ENCODE data around the gene PHKG1. TPM values are rescaled to one million over a fixed set of nuclear protein-coding genes. Genes with fewer than 3 reads are reported as not detected.
"Not testable (repeated sequence)": the region's sequence is repeated elsewhere in the genome, so short reads cannot be mapped to it uniquely, and the experiment has no call there.

The PHKG1 gene
- total RNA-seq, 1 experiment from 2014 or later = 1.2 TPM

DNA sequence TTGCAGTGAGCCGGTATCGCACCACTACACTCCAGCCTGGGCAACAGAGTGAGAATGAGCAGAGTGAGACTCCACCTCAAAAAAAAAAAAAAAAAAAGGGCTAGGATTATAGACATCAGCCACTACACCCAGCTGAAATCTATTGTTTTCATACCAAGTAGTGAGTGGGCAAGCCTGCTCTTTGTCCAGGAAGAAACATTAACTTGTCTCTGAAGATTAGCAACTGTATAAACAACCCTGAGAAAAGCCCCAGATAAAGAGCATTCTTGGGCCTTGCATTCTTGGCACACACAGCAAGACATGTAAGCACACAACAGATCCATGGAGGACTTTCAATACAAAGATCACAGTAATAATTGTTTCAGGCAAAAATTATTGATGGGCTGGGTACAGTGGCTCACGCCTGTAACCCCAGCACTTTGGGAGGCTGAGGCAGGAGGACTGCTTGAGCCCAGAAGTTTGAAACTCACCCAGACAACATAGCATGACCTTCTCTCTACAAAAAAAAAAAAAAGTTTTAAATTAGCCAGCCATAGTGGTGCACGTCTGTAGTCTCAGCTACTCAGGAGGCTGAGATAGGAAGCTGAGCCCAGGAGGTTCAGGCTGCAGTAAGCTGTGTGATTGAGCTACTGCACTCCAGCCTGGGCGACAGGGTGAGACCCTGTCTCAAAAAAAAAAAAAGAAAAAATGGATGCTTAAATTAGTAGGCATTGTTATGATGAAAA lies 45.9 kb downstream of the PHKG1 start:
- POLR2A ChIA-PET = interaction anchor here (0.8 kb wide), 1 partner anchor 20 kb away, joined by 3 read pairs; no protein-coding TSS in a partner anchor
- intact Hi-C loops (cut with micrococcal nuclease) = no loop called here

DNA sequence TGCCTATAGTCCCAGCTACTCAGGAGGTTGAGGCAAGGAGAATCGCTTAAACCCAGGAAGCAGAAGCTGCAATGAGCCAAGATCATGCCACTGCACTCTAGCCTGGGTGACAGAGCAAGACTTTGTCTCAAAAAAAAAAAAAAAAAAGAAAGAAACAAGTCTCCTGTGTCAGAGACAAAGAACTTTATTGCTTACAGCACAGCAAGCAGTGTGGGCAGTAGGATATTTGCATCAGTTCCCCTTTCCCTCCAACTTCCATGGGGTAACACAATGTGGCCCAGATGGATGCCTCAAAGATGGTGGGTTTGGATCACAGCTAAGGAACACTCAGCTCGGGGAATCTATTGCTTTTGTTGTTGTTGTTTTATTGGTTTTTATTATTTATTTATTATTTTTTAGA lies 47.0 kb downstream of the PHKG1 start:
- H3K9me3 Mint-ChIP-seq (ENCODE audit: unreplicated experiment); intact Hi-C loops (cut with micrococcal nuclease); H3K27me3 Mint-ChIP-seq (ENCODE audit: insufficient read depth, unreplicated experiment); DNase-seq (ENCODE audit: unreplicated experiment); BruUV-seq (replicated peaks); H3K4me3 Mint-ChIP-seq (ENCODE audit: unreplicated experiment); H3K27ac Mint-ChIP-seq (ENCODE audit: low read depth, unreplicated experiment): not testable (repeated sequence)
- POLR2A ChIA-PET = interaction anchor here (1.1 kb wide), 1 partner anchor 36 kb away, joined by 4 read pairs; no protein-coding TSS in a partner anchor
- Mint-ChIP-seq H3K36me3 (ENCODE audit: insufficient read depth, unreplicated experiment) (peaks cover 33% of the 10 kb centered on the region), H3K4me1 (ENCODE audit: insufficient read depth, unreplicated experiment) (peaks cover 10% of the 10 kb centered on the region)
- CTCF ChIA-PET = interaction anchor here (0.6 kb wide), 1 partner anchor 23 kb away, joined by 3 read pairs; no protein-coding TSS in a partner anchor

More for the DNA sequence above, 45.9 kb downstream of the PHKG1 start:
- CTCF ChIA-PET = interaction anchor here (0.5 to 0.6 kb wide), 2 partner anchors 53 to 603 kb away, joined by 3 to 4 read pairs; no protein-coding TSS in a partner anchor
- H3K9me3 Mint-ChIP-seq (ENCODE audit: unreplicated experiment) = no peaks in the 10 kb centered on the region
- H3K36me3 Mint-ChIP-seq (ENCODE audit: insufficient read depth, unreplicated experiment) = peaks cover 22% of the 10 kb centered on the region
- DNase-seq (ENCODE audit: unreplicated experiment) = no peak
- TF ChIP-seq, protein P1, sequence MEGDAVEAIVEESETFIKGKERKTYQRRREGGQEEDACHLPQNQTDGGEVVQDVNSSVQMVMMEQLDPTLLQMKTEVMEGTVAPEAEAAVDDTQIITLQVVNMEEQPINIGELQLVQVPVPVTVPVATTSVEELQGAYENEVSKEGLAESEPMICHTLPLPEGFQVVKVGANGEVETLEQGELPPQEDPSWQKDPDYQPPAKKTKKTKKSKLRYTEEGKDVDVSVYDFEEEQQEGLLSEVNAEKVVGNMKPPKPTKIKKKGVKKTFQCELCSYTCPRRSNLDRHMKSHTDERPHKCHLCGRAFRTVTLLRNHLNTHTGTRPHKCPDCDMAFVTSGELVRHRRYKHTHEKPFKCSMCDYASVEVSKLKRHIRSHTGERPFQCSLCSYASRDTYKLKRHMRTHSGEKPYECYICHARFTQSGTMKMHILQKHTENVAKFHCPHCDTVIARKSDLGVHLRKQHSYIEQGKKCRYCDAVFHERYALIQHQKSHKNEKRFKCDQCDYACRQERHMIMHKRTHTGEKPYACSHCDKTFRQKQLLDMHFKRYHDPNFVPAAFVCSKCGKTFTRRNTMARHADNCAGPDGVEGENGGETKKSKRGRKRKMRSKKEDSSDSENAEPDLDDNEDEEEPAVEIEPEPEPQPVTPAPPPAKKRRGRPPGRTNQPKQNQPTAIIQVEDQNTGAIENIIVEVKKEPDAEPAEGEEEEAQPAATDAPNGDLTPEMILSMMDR (IDR thresholded peaks at IDR 0.05; ENCODE audit: unreplicated experiment) = no peak
- BruUV-seq (replicated peaks) = no TSS peak
- peak overlapping the region; percentile 70 for H3K27ac Mint-ChIP-seq (ENCODE audit: low read depth, unreplicated experiment)
- H3K4me1 Mint-ChIP-seq (ENCODE audit: insufficient read depth, unreplicated experiment) = peaks cover 10% of the 10 kb centered on the region
- H3K4me3 Mint-ChIP-seq (ENCODE audit: unreplicated experiment) = no peak overlapping the region
- no peaks in the 10 kb centered on the region for H3K27me3 Mint-ChIP-seq (ENCODE audit: insufficient read depth, unreplicated experiment)

DNA sequence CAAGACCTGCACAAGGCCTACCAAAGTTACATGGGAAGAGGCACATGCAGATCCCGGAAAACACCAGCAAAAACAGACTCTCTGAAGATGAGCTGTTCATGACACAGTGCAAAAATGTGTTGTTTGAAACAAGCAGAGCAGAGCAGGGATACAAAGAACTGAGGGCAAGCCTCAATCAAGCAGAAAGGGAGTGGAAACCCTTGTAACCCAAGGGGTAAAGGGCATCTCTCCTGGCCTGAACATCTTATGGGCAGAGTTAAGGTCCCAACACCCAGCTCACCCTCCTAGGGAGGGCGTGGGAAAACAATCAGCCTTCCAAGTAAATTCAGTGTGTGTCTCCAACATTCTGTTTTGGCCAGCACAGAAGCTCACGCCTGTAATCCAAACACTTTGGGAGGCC lies 52.0 kb downstream of the PHKG1 start:
- TF ChIP-seq, protein P1 (IDR thresholded peaks at IDR 0.05; ENCODE audit: unreplicated experiment) = no peak
- Mint-ChIP-seq H3K27me3 (ENCODE audit: insufficient read depth, unreplicated experiment) (no peaks in the 10 kb centered on the region), H3K4me3 (ENCODE audit: unreplicated experiment) (no peak overlapping the region), H3K27ac (ENCODE audit: low read depth, unreplicated experiment) (peak overlapping the region; percentile 54), H3K4me1 (ENCODE audit: insufficient read depth, unreplicated experiment) (peaks cover 5% of the 10 kb centered on the region), H3K36me3 (ENCODE audit: insufficient read depth, unreplicated experiment) (peaks cover 46% of the 10 kb centered on the region), H3K9me3 (ENCODE audit: unreplicated experiment) (no peaks in the 10 kb centered on the region)
- POLR2A ChIA-PET = no interaction called here
- no TSS peak for BruUV-seq (replicated peaks)
- no peak for DNase-seq (ENCODE audit: unreplicated experiment)
- CTCF ChIA-PET = interaction anchor here (0.6 to 1.0 kb wide), 2 partner anchors 10 to 36 kb away, joined by 3 to 8 read pairs; partner anchors contain the start of genes CCT6A and PSPH
- intact Hi-C loops (cut with micrococcal nuclease) = no loop called here

- CTCF ChIA-PET = interaction anchor here (0.6 to 1.2 kb wide), 8 partner anchors 16 to 328 kb away, joined by 3 to 7 read pairs (median 4); no protein-coding TSS in a partner anchor
- peak overlapping the region; percentile 71 for H3K4me3 Mint-ChIP-seq (ENCODE audit: unreplicated experiment)
- no peaks in the 10 kb centered on the region for H3K9me3 Mint-ChIP-seq (ENCODE audit: unreplicated experiment)
- intact Hi-C loops (cut with micrococcal nuclease) = loop anchor here (1.0 kb wide), 1 partner anchor 17 kb away; the partner anchor contains the start of genes CCT6A and PSPH
- H3K36me3 Mint-ChIP-seq (ENCODE audit: insufficient read depth, unreplicated experiment) = peaks cover 46% of the 10 kb centered on the region
- H3K4me1 Mint-ChIP-seq (ENCODE audit: insufficient read depth, unreplicated experiment) = peaks cover 8% of the 10 kb centered on the region
- DNase-seq (ENCODE audit: unreplicated experiment) = peak; percentile 85
- TSS peak; percentile 57 for BruUV-seq (replicated peaks)
- TF ChIP-seq, protein P1 (IDR thresholded peaks at IDR 0.05; ENCODE audit: unreplicated experiment) = peak; percentile 37
- H3K27me3 Mint-ChIP-seq (ENCODE audit: insufficient read depth, unreplicated experiment) = no peaks in the 10 kb centered on the region
- POLR2A ChIA-PET = interaction anchor here (0.7 to 4.3 kb wide), 13 partner anchors 9 to 501 kb away, joined by 3 to 41 read pairs (median 4); partner anchors contain the start of genes CCT6A, PSPH and SUMF2
- peak overlapping the region; percentile 4 for H3K27ac Mint-ChIP-seq (ENCODE audit: low read depth, unreplicated experiment)
Measured at GRCh38 chr7:56033671-56034432, 58.9 kb downstream of the PHKG1 start.

GRCh38 chr7:56032578-56032977 lies 60.2 kb downstream of the PHKG1 start:
- POLR2A ChIA-PET = interaction anchor here (1.8 to 4.3 kb wide), 2 partner anchors 19 to 23 kb away, joined by 11 to 41 read pairs; partner anchors contain the start of genes CCT6A and PSPH
- peak overlapping the region; percentile 54 for H3K4me3 Mint-ChIP-seq (ENCODE audit: unreplicated experiment)

DNA sequence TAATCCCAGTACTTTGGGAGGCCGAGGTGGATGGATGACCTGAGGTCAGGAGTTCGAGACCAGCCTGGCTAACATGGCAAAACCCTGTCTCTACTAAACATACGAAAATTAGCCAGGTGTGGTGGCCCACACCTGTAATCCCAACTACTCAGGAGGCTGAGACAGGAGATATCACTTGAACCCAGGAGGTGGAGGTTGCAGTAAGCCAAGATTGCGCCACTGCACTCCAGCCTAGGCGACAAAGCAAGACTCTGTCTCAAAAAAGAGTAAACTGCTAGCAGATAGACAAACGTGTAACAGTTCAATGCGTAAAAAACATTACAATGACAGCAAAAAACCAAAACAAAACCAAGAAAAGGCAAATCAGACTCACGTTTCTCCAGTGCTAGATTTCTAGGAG lies 61.2 kb downstream of the PHKG1 start:
- peaks cover 65% of the 10 kb centered on the region for H3K36me3 Mint-ChIP-seq (ENCODE audit: insufficient read depth, unreplicated experiment)
- H3K4me3 Mint-ChIP-seq (ENCODE audit: unreplicated experiment) = peak overlapping the region; percentile 54
- not testable (repeated sequence) for DNase-seq (ENCODE audit: unreplicated experiment)

More at GRCh38 chr7:56032578-56032977, 60.2 kb downstream of the PHKG1 start:
- H3K27me3 Mint-ChIP-seq (ENCODE audit: insufficient read depth, unreplicated experiment); intact Hi-C loops (cut with micrococcal nuclease); H3K9me3 Mint-ChIP-seq (ENCODE audit: unreplicated experiment); H3K4me1 Mint-ChIP-seq (ENCODE audit: insufficient read depth, unreplicated experiment); DNase-seq (ENCODE audit: unreplicated experiment); BruUV-seq (replicated peaks): not testable (repeated sequence)
- H3K27ac Mint-ChIP-seq (ENCODE audit: low read depth, unreplicated experiment) = peak overlapping the region; percentile 55
- peaks cover 54% of the 10 kb centered on the region for H3K36me3 Mint-ChIP-seq (ENCODE audit: insufficient read depth, unreplicated experiment)
- CTCF ChIA-PET = interaction anchor here (0.9 kb wide), 1 partner anchor 27 kb away, joined by 3 read pairs; no protein-coding TSS in a partner anchor

More for the DNA sequence above, 61.2 kb downstream of the PHKG1 start:
- H3K27me3 Mint-ChIP-seq (ENCODE audit: insufficient read depth, unreplicated experiment); H3K9me3 Mint-ChIP-seq (ENCODE audit: unreplicated experiment); BruUV-seq (replicated peaks); intact Hi-C loops (cut with micrococcal nuclease): not testable (repeated sequence)
- Mint-ChIP-seq H3K27ac (ENCODE audit: low read depth, unreplicated experiment) (peak overlapping the region; percentile 55), H3K4me1 (ENCODE audit: insufficient read depth, unreplicated experiment) (peaks cover 12% of the 10 kb centered on the region)
- POLR2A ChIA-PET = interaction anchor here (1.1 kb wide), 1 partner anchor 24 kb away, joined by 3 read pairs; no protein-coding TSS in a partner anchor
- CTCF ChIA-PET = interaction anchor here (0.8 kb wide), 1 partner anchor 24 kb away, joined by 5 read pairs; no protein-coding TSS in a partner anchor

All from MCF 10A (cell line).